Kidney epithelial cell (primary cell): Measurements from ENCODE around the gene PREX1. TPM values are rescaled to one million over a fixed set of nuclear protein-coding genes. Genes with fewer than 3 reads are reported as not detected.
"Not testable (repeated sequence)": the region's sequence is repeated elsewhere in the genome, so short reads cannot be mapped to it uniquely, and the experiment has no call there.

Experiments
- DNase-seq: peaks from one replicate; pipeline ENCODE4 v3.0.0-alpha.2; 2010; ENCODE audit warnings: low read depth
- H3K27me3 ChIP-seq: 2 replicates; pipeline ENCODE4 v1.6.0; 2011; ENCODE audit warnings: low read length; ENCODE audit not compliant: control insufficient read depth, insufficient read depth
- H3K36me3 ChIP-seq: 2 replicates; pipeline ENCODE4 v1.5.1; 2011; ENCODE audit warnings: low read length; ENCODE audit not compliant: control insufficient read depth, insufficient read depth
- H3K4me3 ChIP-seq: 2 replicates; pipeline ENCODE4 v1.5.1; 2011; ENCODE audit warnings: low read depth, mild to moderate bottlenecking, control low read depth, low read length
- total RNA-seq: library from RNA; depleted of rRNA; stranded (reverse); fragments of >200 nt; gene quantifications from 2 replicates; pipeline ENCODE4 v1.2.3, GENCODE V29; 2015
- TF ChIP-seq, protein P1 (sequence below): IDR thresholded peaks from 2 replicates; pipeline ENCODE4 v1.5.1; 2011; ENCODE audit warnings: mild to moderate bottlenecking, moderate library complexity, low read length, control low read depth, inconsistent platforms; ENCODE audit not compliant: insufficient read depth, poor library complexity, severe bottlenecking

PREX1 gene, protein sequence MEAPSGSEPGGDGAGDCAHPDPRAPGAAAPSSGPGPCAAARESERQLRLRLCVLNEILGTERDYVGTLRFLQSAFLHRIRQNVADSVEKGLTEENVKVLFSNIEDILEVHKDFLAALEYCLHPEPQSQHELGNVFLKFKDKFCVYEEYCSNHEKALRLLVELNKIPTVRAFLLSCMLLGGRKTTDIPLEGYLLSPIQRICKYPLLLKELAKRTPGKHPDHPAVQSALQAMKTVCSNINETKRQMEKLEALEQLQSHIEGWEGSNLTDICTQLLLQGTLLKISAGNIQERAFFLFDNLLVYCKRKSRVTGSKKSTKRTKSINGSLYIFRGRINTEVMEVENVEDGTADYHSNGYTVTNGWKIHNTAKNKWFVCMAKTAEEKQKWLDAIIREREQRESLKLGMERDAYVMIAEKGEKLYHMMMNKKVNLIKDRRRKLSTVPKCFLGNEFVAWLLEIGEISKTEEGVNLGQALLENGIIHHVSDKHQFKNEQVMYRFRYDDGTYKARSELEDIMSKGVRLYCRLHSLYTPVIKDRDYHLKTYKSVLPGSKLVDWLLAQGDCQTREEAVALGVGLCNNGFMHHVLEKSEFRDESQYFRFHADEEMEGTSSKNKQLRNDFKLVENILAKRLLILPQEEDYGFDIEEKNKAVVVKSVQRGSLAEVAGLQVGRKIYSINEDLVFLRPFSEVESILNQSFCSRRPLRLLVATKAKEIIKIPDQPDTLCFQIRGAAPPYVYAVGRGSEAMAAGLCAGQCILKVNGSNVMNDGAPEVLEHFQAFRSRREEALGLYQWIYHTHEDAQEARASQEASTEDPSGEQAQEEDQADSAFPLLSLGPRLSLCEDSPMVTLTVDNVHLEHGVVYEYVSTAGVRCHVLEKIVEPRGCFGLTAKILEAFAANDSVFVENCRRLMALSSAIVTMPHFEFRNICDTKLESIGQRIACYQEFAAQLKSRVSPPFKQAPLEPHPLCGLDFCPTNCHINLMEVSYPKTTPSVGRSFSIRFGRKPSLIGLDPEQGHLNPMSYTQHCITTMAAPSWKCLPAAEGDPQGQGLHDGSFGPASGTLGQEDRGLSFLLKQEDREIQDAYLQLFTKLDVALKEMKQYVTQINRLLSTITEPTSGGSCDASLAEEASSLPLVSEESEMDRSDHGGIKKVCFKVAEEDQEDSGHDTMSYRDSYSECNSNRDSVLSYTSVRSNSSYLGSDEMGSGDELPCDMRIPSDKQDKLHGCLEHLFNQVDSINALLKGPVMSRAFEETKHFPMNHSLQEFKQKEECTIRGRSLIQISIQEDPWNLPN (N-terminal part only)
- total RNA-seq: 3.1 and 3.5 TPM in 2 replicates

DNA sequence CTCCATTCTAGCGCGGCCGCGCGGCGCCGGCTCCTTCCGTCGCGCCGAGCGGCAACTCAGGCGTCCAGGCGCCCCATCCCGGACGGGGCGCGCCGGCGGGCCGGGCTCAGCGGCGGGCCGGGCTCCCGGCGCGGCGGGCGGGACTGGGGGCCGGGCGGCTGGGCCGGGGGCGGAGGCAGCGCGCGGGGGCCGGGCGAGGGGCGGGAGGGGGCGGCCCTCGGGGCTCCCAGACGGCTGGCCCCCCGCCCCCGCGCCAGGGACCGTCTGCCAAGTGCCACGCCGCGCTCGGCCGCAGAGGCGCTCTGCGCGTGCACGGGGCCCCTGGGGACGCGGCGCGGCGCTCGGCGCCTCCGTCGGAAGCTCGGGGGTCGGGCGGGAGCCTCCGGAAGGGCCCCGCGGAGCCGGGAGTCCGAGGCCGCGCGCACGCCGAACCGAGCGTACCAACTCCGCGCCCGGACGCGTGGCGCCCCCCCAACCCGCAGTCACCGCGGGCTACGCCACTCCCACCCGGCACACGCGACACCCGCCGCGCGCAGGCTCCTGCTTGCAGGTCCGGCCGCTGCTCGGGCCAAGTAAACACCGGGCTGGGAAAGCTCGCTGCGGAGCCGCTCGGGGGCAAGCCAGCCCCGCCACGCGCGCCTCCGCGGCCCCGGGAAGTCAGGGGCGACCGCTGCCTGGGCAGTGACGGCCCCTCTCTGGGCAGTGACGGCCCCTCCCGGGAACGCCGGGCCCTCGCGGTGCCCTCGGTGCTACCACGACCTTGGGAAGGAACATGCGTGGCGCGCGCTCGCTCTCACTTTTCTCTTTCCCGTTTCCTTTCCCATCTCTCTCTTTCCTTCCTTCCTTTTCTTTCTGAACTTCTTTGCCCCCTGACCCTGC, at the start of gene PREX1:
PREX1 (minus strand) TSS at position 145 of the 879 bp plus-strand sequence; CDS start at position 6, 139 bp downstream.
- peak within 1 kb of the TSS; percentile 47 for H3K4me3 ChIP-seq
- H3K27me3 ChIP-seq: peaks cover 16% of the 10 kb centered on the region
- TF ChIP-seq, protein P1, sequence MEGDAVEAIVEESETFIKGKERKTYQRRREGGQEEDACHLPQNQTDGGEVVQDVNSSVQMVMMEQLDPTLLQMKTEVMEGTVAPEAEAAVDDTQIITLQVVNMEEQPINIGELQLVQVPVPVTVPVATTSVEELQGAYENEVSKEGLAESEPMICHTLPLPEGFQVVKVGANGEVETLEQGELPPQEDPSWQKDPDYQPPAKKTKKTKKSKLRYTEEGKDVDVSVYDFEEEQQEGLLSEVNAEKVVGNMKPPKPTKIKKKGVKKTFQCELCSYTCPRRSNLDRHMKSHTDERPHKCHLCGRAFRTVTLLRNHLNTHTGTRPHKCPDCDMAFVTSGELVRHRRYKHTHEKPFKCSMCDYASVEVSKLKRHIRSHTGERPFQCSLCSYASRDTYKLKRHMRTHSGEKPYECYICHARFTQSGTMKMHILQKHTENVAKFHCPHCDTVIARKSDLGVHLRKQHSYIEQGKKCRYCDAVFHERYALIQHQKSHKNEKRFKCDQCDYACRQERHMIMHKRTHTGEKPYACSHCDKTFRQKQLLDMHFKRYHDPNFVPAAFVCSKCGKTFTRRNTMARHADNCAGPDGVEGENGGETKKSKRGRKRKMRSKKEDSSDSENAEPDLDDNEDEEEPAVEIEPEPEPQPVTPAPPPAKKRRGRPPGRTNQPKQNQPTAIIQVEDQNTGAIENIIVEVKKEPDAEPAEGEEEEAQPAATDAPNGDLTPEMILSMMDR: no peak
- DNase-seq: no peak
- H3K36me3 ChIP-seq: no peaks in the 10 kb centered on the region

DNA sequence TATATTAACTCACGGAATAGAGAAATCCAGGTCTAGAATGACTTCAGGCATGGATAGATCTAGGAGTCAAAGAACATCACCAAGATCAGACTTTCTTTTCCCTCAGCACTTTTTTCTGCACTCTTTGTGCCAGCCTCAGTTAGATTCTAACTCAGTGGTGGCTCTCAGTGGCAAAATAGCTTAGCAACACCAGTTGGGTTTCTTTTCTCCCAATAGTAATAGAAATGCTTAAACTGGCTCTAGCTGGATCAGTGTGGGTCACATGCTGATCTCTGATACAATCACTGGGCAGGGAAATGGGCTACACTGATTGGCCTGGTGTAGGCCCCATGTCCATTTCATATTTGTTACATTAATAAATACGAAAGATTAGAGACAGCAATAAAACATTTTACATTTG, 49.5 kb upstream of the PREX1 start:
- Histone ChIP-seq H3K4me3 (no peak overlapping the region), H3K27me3 (no peaks in the 10 kb centered on the region), H3K36me3 (no peaks in the 10 kb centered on the region)
- TF ChIP-seq, protein P1: no peak
- no peak for DNase-seq

DNA sequence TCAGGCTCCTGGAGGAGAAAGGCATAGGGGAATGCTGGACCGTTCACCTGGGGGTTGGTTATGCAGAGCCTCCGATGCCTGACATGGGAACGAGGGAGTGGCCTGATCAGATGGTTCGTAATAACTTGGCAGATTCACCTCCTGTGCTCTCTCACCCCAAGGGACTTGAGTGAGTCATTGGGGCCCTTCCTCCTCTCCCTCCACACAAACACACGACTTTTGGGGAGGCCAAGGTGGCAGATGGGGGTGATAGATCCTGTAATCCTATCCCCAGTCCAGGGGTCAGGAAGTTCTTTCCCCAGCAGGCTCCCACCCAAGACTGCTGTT, 48.1 kb upstream of the PREX1 start:
- Histone ChIP-seq H3K27me3 (no peaks in the 10 kb centered on the region), H3K36me3 (no peaks in the 10 kb centered on the region), H3K4me3 (no peak overlapping the region)
- TF ChIP-seq, protein P1: no peak
- DNase-seq: no peak

DNA sequence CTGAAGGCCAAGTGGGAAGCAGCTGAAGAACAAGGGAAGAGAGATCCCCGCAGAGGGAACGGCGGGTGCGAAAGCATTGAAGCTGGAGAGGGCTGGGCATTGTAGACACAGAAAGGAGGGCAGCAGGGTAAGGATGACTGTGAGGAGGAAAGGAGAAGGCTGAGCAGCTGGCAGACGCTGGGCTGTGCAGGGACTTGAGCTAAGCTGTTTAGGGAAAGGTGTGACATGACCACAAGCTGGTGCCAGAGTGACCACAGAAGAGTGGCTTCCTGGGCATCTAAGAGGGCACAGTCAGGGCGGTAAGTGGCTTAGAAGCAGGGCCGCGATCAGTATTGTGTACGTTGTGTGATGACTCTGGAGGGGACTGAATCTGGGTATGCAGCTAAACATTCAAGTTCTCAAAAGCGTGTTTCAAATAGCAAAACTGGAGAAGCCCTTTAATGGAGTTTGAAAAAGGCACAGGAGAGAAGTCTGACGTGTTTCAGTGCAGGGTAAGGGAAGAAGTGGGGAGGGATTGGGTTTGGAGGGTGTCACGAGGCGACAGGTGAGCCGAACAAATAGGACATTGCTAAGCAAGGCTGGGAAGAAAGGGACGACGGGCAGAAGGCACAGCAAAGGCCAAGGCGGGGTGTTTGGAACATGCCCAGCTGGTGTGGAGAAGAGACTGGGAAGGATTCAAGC, 47.6 kb upstream of the PREX1 start:
- no peak for DNase-seq
- no peaks in the 10 kb centered on the region for H3K36me3 ChIP-seq
- H3K27me3 ChIP-seq: no peaks in the 10 kb centered on the region
- no peak overlapping the region for H3K4me3 ChIP-seq
- TF ChIP-seq, protein P1: no peak

DNA sequence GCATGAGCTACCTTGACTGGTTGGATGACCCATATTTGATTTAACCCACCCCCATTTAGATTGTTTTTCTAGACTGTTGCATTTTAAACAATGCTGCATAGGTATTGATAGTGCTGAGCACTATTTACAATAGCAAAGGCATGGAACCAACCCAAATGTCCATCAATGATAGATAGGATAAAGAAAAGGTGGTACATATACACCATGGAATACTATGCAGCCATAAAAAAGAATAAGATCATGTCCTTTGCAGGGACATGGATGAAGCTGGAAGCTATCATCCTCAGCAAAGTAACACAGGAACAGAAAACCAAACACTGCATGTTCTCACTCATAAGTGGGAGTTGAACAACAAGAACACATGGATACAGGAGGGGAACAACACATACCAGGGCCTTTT, 41.6 kb upstream of the PREX1 start:
- not testable (repeated sequence) for H3K27me3 ChIP-seq, DNase-seq, H3K36me3 ChIP-seq, H3K4me3 ChIP-seq
